NCI-H345 treated with DMSO at 0.1 percent for 48 hours (cell line): ENCODE data around the gene SPP2.

Source experiments
- DNase-seq: peaks from one replicate; lab custom pipeline; 2025; ENCODE audit not compliant: unreplicated experiment; lab: John Stamatoyannopoulos, UW

Gene SPP2

GRCh38 chr2:234050455-234051135 is at the start of gene SPP2:
TSS of gene SPP2 (plus strand) at chr2:234050702. CDS start at chr2:234050787, 85 bp downstream.
- no peak for DNase-seq

- DNase-seq: no peak
Observed at GRCh38 chr2:234001380-234002160, 48.9 kb upstream of the SPP2 start.

- DNase-seq: no peak
Observed at GRCh38 chr2:234002281-234002680, 48.2 kb upstream of the SPP2 start.

GRCh38 chr2:234003972-234004617 is 46.4 kb upstream of the SPP2 start:
- DNase-seq: no peak

GRCh38 chr2:234005126-234005525 is 45.4 kb upstream of the SPP2 start:
- DNase-seq: no peak

GRCh38 chr2:234006501-234006900 is 44.0 kb upstream of the SPP2 start:
- DNase-seq: no peak

- no peak for DNase-seq
Observed at GRCh38 chr2:234014427-234014826, 36.1 kb upstream of the SPP2 start.

- DNase-seq: no peak
Observed at GRCh38 chr2:234015861-234016260, 34.6 kb upstream of the SPP2 start.

- DNase-seq: no peak
Observed at GRCh38 chr2:234019896-234020295, 30.6 kb upstream of the SPP2 start.

- no peak for DNase-seq
Observed at GRCh38 chr2:234020332-234020731, 30.2 kb upstream of the SPP2 start.

- no peak for DNase-seq
Observed at GRCh38 chr2:234022424-234022823, 28.1 kb upstream of the SPP2 start.

- DNase-seq: no peak
Observed at GRCh38 chr2:234024304-234024703, 26.2 kb upstream of the SPP2 start.

GRCh38 chr2:234025466-234025865 is 25.0 kb upstream of the SPP2 start:
- no peak for DNase-seq

GRCh38 chr2:234025891-234026401 is 24.6 kb upstream of the SPP2 start:
- DNase-seq: no peak

- DNase-seq: no peak
Observed at GRCh38 chr2:234026693-234027254, 23.7 kb upstream of the SPP2 start.

- no peak for DNase-seq
Observed at GRCh38 chr2:234027641-234028040, 22.9 kb upstream of the SPP2 start.

GRCh38 chr2:234029150-234029733 is 21.3 kb upstream of the SPP2 start:
- no peak for DNase-seq

- DNase-seq: no peak
Observed at GRCh38 chr2:234031207-234031606, 19.3 kb upstream of the SPP2 start.

- no peak for DNase-seq
Observed at GRCh38 chr2:234032279-234032856, 18.1 kb upstream of the SPP2 start.

- no peak for DNase-seq
Observed at GRCh38 chr2:234033174-234033573, 17.3 kb upstream of the SPP2 start.

GRCh38 chr2:234033885-234034284 is 16.6 kb upstream of the SPP2 start:
- no peak for DNase-seq
